NCI-H1694 (cell line): ENCODE results near the gene PPP2R3A.
"Not testable (repeated sequence)": the region's sequence is repeated elsewhere in the genome, so short reads cannot be mapped to it uniquely, and the experiment has no call there.

Source experiments
- DNase-seq: peaks from one replicate; lab custom pipeline; 2025; lab: John Stamatoyannopoulos, UW

PPP2R3A gene

GRCh38 chr3:135965506-135966270 is at the start of gene PPP2R3A:
PPP2R3A (plus strand) TSS chr3:135965728; CDS start chr3:136001499, 35,771 bp downstream.
- DNase-seq = peak; percentile 22

GRCh38 chr3:135916310-135916709 is 49.2 kb upstream of the PPP2R3A start:
- no peak for DNase-seq

GRCh38 chr3:135917076-135917475 is 48.5 kb upstream of the PPP2R3A start:
- DNase-seq = no peak

GRCh38 chr3:135917927-135918597 is 47.5 kb upstream of the PPP2R3A start:
- DNase-seq = no peak

GRCh38 chr3:135918600-135918999 is 46.9 kb upstream of the PPP2R3A start:
- no peak for DNase-seq

GRCh38 chr3:135920275-135920674 is 45.3 kb upstream of the PPP2R3A start:
- DNase-seq = no peak

- DNase-seq = no peak
Observed at GRCh38 chr3:135922903-135923250, 42.7 kb upstream of the PPP2R3A start.

GRCh38 chr3:135924506-135924905 is 41.0 kb upstream of the PPP2R3A start:
- no peak for DNase-seq

GRCh38 chr3:135926664-135927063 is 38.9 kb upstream of the PPP2R3A start:
- DNase-seq = no peak

GRCh38 chr3:135927155-135927554 is 38.4 kb upstream of the PPP2R3A start:
- DNase-seq = no peak

- no peak for DNase-seq
Observed at GRCh38 chr3:135929670-135930069, 35.9 kb upstream of the PPP2R3A start.

- DNase-seq = no peak
Observed at GRCh38 chr3:135930255-135930654, 35.3 kb upstream of the PPP2R3A start.

- DNase-seq = not testable (repeated sequence)
Observed at GRCh38 chr3:135935171-135935570, 30.4 kb upstream of the PPP2R3A start.

- not testable (repeated sequence) for DNase-seq
Observed at GRCh38 chr3:135937766-135938165, 27.8 kb upstream of the PPP2R3A start.

GRCh38 chr3:135944831-135945230 is 20.7 kb upstream of the PPP2R3A start:
- DNase-seq = peak; percentile 32

- DNase-seq = no peak
Observed at GRCh38 chr3:135950941-135951340, 14.6 kb upstream of the PPP2R3A start.

GRCh38 chr3:135964160-135964955 is 1.2 kb upstream of the PPP2R3A start:
- no peak for DNase-seq

GRCh38 chr3:135965129-135965505 is 411 bp upstream of the PPP2R3A start:
- DNase-seq = no peak

GRCh38 chr3:135966271-135966961 is 888 bp downstream of the PPP2R3A start:
- no peak for DNase-seq

GRCh38 chr3:135966962-135967274 is 1.4 kb downstream of the PPP2R3A start:
- no peak for DNase-seq

GRCh38 chr3:135967867-135968266 is 2.3 kb downstream of the PPP2R3A start:
- no peak for DNase-seq

- no peak for DNase-seq
Observed at GRCh38 chr3:135970506-135971116, 5.1 kb downstream of the PPP2R3A start.
